Liver (tissue), 3 donors: ENCODE measurements around the gene TCERG1L.

Source experiments
- CTCF ChIP-seq: fragments of 150-350 bp; IDR thresholded peaks from 2 replicates; pipeline ENCODE4 v1.5.1; 2017; ENCODE audit warnings: improper control_type of control experiment, low read depth, low read length; ENCODE audit not compliant: missing input control
- RAD21 ChIP-seq, 2 donors: IDR thresholded peaks; 2 replicates each; pipeline ENCODE4 v1.6.1; 2016; ENCODE audit warnings: antibody characterized with exemption in 2 of 2, mild to moderate bottlenecking in 2 of 2
- SP1 ChIP-seq: IDR thresholded peaks from 2 replicates; pipeline ENCODE4 v1.6.1; 2018; ENCODE audit warnings: antibody characterized with exemption, mild to moderate bottlenecking
- ZBTB33 ChIP-seq: IDR thresholded peaks from 2 replicates; pipeline ENCODE4 v1.6.1; 2016; ENCODE audit warnings: antibody characterized with exemption
- donor health status: healthy.
- donor health status: healthy.

GRCh38 chr10:131320860-131321604 lies 9.5 kb upstream of the TCERG1L start:
- TF ChIP-seq CTCF (no peak), SP1 (no peak), RAD21 (IDR thresholded peaks at IDR 0.05) (no peak), ZBTB33 (no peak)
